HTERT RPE-1 (cell line): ENCODE data around the gene CACNA2D1.

ENCODE experiments used
- in situ Hi-C: fragments of 300-500 bp; cut with MboI; formaldehyde crosslinking; loops from 4 replicates; pipeline ENCODE4 v1.14.3; 2020; ENCODE audit warnings: low sequenced_read_pairs

CACNA2D1 gene

GRCh38 chr7:82443547-82444219 is at the start of gene CACNA2D1:
CACNA2D1 (minus strand) TSS chr7:82443777.
- in situ Hi-C loops, result no loop called here

- in situ Hi-C loops, result no loop called here
Measured at GRCh38 chr7:82481499-82482097, 38.0 kb upstream of the CACNA2D1 start.

DNA sequence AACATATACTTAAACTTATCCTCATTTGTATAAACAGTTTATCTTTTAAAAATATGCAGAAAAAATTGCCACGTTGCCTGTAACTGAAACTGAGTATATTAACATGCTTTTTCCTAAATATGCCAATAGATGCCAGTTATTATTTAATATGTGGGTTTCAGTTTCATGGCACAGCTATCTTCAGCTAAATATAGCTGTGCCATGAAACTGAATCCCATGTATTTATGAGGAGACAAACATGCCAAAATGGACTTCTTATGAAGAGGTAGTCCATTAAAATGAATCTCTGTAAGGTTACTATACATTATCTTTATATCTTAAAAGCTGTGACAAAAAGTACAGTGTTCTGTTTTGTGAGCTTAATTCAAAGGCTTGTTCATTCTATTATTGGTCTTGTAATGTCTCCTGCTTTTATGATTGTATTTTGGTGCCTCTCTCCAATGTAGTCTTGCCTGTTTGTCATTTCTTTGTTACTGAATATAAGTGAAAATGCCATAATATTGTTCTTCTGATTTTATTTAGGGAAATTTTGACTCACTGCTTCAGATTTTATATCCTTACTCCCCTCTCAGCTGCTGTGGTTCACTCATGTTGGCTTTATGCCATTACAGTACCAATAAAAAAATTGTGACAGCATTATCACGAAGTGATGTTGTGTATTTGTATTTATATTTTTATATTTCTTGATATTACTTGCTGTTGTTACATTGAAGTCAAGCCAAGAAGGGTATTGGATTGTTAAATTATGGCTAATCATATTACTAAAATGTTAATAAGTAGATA is 34.3 kb upstream of the CACNA2D1 start:
- in situ Hi-C loops, result no loop called here

DNA sequence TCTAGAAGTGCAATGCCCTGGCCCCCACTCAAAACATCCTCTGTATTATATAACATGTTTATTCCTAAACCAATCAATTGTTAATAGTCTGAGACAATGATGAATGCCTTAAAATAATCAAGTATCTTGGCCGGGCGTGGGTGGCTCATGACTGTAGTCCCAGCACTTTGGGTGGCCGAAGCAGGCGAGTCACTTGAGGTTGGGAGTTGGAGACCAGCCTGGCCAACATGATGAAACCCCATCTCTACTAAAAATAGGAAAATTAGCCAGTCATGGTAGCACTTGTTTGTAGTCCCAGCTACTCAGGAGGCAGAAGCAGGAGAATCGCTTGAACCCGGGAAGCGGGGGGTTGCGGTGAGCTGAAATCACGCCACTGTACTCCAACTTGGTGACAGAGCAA is 29.4 kb upstream of the CACNA2D1 start:
- in situ Hi-C loops, result no loop called here

DNA sequence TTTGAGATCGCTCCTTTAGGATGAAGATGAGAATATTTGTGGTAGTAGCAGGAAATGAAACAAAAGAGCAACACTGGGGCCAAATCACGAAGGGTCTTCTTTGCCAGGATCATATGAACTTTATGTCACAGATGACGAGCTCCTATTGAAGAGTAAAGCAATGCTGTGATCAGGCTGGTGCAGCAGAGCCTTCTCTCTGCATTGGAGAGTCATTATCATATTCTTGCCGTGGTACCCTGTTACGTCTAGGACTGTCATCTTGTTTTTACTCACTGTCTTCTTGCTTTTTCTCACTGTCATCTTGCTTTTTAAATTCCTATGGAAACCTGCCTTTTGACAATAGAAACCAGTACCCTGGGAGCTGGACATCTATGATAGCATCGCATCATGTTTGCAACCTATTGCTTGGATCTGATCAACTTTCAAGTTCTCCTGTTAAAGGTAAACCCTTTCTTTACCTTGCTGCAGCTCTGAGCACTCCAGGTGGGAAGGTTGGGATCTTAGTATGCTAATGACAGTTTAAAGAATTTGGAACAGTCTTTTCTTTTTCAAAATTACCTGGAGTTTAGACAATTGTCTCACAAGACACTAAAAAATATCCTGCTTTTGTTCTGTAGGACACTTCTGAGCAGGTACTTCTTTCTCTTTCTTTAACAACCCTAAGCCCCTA is 27.9 kb upstream of the CACNA2D1 start:
- in situ Hi-C loops, result no loop called here

GRCh38 chr7:82469207-82469606 is 25.6 kb upstream of the CACNA2D1 start:
- in situ Hi-C loops, result no loop called here

GRCh38 chr7:82468435-82468834 is 24.9 kb upstream of the CACNA2D1 start:
- in situ Hi-C loops, result no loop called here

DNA sequence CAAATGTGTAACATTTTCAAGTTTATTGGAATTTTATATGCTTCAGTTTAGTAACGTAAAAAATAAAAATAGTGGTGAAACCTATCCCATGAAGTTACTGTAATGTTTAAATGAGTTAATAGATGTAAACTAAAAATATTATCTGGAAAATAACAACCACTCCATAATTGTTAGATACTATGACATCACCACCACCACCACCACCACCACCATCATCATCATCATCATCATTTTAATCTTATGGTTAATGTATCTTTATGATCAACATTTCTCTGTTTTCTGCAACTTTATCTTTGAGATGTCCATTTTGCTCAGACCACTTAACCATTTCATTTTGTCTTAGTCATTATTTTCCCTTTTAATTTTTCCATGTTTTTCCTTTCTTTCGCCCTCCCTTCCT is 23.4 kb upstream of the CACNA2D1 start:
- in situ Hi-C loops, result no loop called here

DNA sequence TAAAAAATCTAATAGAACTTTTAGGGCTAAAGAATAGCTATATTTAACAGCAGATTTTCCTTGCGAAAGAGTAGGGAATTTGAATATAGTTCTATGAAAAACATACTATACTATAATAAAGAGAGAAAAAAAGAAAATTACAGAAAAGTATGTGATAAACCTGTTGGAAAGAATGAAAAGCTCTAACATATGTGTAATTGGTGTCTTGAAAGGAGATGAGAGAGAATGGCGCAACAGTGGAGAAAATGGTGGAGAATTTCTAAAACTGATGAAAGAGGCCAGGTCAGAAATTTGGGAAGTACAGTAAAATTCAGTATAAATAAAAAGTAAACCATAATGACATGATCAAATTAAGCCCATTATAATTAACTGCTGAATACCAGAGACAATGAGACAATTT is 20.8 kb upstream of the CACNA2D1 start:
- in situ Hi-C loops, result no loop called here

GRCh38 chr7:82455295-82455694 is 11.7 kb upstream of the CACNA2D1 start:
- in situ Hi-C loops, result no loop called here

DNA sequence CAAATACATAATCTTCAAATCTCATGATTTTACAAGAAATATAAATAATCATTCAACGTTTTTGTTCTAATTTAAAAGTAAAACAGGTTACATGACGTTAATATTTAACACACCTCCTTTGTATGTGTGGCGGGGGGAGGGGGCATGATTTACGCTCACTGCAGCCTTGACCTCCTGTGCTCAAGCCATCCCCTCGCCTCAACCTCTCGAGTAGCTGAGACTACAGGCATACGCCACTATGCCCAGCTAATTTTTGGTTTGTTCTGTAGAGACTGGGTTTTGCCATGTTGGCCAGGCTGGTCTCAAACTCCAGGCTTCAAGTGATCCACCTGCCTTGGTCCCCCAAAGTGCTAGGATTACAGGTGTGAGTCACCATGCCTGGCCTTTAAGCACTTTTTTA is 7.2 kb upstream of the CACNA2D1 start:
- in situ Hi-C loops, result no loop called here

DNA sequence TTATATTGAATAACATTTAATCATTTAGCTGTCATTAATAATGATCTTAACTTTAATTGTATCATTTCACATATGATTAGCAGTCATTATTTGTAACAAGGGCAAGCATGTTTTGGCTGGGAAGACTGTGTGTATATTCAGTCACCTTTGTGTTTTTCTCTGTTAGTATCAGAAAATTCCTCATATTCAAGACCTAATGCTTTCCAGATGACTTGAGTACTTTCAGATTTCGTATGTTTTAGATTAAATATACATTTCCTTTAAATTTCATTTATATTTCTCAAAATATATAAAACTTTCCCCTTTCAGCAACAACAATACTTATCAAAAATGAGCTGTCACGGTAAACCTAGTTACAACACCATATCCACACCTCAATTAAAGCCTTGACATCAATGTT is 6.3 kb upstream of the CACNA2D1 start:
- in situ Hi-C loops, result no loop called here

DNA sequence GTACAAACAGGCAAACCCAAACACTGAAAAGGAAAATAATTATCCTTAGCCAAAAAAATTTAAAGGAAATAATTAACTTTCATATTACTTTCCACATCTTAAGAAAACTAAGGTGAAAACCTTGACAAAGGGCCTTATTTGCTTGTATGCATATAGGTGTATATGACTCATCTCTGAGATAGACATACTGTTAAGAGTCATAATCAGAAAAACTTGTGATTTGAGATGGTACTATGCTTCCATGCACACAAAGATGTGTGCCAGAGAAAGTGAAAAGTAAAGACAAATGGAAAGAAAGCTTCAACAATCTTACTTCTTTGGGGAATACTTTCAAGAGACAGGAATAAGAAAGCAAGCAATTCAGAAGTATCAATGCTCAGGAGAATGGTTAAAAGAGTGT is 3.3 kb upstream of the CACNA2D1 start:
- in situ Hi-C loops, result no loop called here

DNA sequence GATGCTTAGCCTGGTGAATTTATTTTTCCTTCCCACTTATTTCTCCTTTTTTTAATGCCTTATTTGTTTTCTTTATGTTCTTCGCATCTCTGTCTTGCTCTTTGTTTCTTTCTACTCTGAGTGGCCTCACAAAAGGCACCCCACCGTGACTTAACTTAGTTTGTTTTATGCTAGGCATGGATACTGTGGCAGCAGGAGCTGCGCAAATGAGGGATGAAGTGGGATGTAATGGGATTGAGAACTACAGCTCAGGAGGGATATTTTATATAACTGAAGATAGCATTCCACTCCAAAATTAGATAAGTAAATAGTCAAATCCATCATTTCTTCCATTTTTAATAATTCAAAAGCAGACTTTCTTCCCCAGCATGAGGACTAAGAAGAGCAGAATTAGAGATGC is 1.7 kb upstream of the CACNA2D1 start:
- in situ Hi-C loops, result no loop called here

GRCh38 chr7:82444220-82444909 is 788 bp upstream of the CACNA2D1 start:
- in situ Hi-C loops, result no loop called here

GRCh38 chr7:82443036-82443546 is 486 bp downstream of the CACNA2D1 start:
- in situ Hi-C loops, result no loop called here

- in situ Hi-C loops, result no loop called here
Measured at GRCh38 chr7:82442492-82443035, 1.0 kb downstream of the CACNA2D1 start.

- in situ Hi-C loops, result no loop called here
Measured at GRCh38 chr7:82441669-82442478, 1.7 kb downstream of the CACNA2D1 start.

DNA sequence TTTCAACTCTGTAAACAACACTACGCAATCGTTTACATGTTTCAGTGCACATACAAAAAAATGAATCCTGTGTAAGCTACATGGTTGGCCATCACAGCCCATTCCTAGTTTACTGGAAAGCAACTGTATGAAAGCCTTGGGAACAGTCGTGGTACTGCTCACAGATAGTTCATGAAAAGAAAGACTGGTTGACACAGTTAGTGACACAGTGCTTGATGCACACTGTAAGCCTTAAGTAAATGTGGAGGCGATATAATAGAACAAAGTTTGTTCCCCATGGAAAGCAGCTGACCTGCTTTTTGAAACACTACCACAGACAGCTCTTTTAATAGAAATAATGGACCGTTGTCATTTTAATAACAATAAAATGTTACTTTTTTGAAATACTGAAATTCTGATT is 5.1 kb downstream of the CACNA2D1 start:
- in situ Hi-C loops, result no loop called here

- in situ Hi-C loops, result no loop called here
Measured at GRCh38 chr7:82435769-82436168, 7.8 kb downstream of the CACNA2D1 start.
